ENCODE results near the gene USP54. TPM values are rescaled to one million over a fixed set of nuclear protein-coding genes. Genes with fewer than 3 reads are reported as not detected.

USP54 gene
- total and polyA plus RNA-seq, 2 of the 13 experiments (the other 11 are each of a cell fraction or from before 2014, with no cell fraction given), result 18.1 to 25.0 TPM

DNA sequence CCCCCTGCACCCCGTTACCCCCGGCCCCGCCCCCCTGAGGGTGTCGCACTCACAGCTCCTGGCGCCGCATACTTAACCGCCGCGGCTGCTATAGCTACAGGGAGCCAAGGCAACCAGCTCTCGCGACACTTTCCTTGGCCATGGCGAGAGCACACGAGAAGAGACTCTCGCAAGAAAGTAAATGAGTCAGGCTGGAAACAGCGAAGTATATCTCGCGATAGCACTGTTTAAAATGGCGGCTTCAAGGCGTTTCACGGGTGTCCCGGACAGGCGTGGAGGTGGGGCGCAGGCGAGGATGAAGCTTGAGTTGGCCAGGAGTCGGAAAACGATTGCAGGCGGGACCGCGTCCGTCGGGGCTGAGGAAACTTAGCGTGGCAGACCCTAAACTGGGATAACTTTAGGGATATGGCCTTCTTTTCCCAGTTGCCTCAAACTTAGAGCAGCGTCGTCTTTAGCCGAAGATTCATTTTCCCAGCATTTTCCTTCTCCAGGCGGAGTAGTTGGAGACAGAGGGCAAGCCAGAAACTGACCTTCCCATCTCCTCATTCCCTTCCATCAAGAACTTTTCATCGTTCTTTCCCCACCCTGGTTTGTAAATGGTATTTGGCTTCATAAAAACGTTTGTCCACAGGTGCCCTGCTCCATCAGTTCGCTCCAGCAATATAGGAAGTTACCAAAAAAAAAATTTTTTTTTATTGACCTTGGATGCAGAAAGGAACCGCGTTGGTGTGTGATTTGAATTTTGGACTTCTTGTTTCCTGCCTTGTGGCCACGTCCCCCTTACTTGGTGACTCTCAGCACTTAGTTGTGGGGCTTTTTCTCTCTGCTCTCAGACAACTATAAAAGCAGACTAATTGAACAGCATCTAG lies 35.0 kb upstream of the USP54 start (continued):
- TF ChIP-seq ZNF318 (CRISPR knock-in tag; IDR thresholded peaks at IDR 0.05), result 0 out of 2 replicates have a peak, but pooled peaks have one; percentile 33
- TF ChIP-seq, protein P1, sequence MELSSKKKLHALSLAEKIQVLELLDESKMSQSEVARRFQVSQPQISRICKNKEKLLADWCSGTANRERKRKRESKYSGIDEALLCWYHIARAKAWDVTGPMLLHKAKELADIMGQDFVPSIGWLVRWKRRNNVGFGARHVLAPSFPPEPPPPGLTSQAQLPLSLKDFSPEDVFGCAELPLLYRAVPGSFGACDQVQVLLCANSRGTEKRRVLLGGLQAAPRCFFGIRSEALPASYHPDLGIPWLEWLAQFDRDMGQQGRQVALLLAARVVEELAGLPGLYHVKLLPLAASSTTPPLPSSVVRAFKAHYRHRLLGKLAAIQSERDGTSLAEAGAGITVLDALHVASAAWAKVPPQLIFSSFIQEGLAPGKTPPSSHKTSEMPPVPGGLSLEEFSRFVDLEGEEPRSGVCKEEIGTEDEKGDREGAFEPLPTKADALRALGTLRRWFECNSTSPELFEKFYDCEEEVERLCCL (CRISPR knock-in tag; IDR thresholded peaks at IDR 0.05; ENCODE audit: borderline replicate concordance), result 0 out of 2 replicates have a peak, but pooled peaks have one; percentile 44
- 0 out of 2 replicates have a peak, but pooled peaks have one; percentile 16 for TF ChIP-seq ZNF264 (CRISPR knock-in tag; IDR thresholded peaks at IDR 0.05)
- TF ChIP-seq BRD4 (CRISPR knock-in tag; IDR thresholded peaks at IDR 0.05), result no peak
- no peak for TF ChIP-seq TCF12 (IDR thresholded peaks at IDR 0.05)
- no peak for TF ChIP-seq TCF12 (CRISPR knock-in tag; IDR thresholded peaks at IDR 0.05)
- TF ChIP-seq, protein P2, sequence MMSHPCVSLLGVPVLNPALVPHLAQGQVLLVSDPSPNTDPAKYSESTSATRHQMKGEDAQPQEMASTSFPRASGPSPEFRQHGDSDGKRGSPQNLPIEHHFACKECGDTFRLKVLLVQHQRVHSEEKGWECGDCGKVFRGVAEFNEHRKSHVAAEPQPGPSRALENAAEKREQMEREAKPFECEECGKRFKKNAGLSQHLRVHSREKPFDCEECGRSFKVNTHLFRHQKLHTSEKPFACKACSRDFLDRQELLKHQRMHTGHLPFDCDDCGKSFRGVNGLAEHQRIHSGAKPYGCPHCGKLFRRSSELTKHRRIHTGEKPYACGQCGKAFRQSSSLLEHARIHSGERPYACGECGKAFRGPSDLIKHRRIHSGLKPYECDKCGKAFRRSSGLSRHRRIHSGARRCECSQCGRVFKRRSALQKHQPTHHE (CRISPR knock-in tag; IDR thresholded peaks at IDR 0.05; ENCODE audit: borderline replicate concordance), result no peak
- TF ChIP-seq ZNF883 (CRISPR knock-in tag; IDR thresholded peaks at IDR 0.05; ENCODE audit: not compliant biosample characterization), result no peak
- no peak for TF ChIP-seq RCOR2 (CRISPR knock-in tag; IDR thresholded peaks at IDR 0.05)
- TF ChIP-seq FOXM1 (CRISPR knock-in tag; IDR thresholded peaks at IDR 0.05), result no peak
- TF ChIP-seq FOXA1 (IDR thresholded peaks at IDR 0.05), result no peak
- TF ChIP-seq FOXA1 (CRISPR knock-in tag; IDR thresholded peaks at IDR 0.05), result 0 out of 2 replicates have a peak, but pooled peaks have one; percentile 3
- no peak for TF ChIP-seq TSC22D2 (CRISPR knock-in tag; IDR thresholded peaks at IDR 0.05; ENCODE audit: borderline replicate concordance)
- TF ChIP-seq, protein P3, sequence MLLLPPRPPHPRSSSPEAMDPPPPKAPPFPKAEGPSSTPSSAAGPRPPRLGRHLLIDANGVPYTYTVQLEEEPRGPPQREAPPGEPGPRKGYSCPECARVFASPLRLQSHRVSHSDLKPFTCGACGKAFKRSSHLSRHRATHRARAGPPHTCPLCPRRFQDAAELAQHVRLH (CRISPR knock-in tag; IDR thresholded peaks at IDR 0.05; ENCODE audit: borderline replicate concordance, low read depth), result peak; percentile 45; the same call in 1 of the 2 replicates
- no peak for TF ChIP-seq ZNF326 (CRISPR knock-in tag; IDR thresholded peaks at IDR 0.05; ENCODE audit: borderline replicate concordance)
- TF ChIP-seq ZNF713 (CRISPR knock-in tag; IDR thresholded peaks at IDR 0.05), result 0 out of 2 replicates have a peak, but pooled peaks have one; percentile 28
- TF ChIP-seq BCL6 (CRISPR knock-in tag; IDR thresholded peaks at IDR 0.05), result peak; percentile 33; the same call in 1 of the 2 replicates
